ENCODE results near the gene NRXN2.
"Not testable (repeated sequence)": the region's sequence is repeated elsewhere in the genome, so short reads cannot be mapped to it uniquely, and the experiment has no call there.

Gene NRXN2

GRCh38 chr11:64571410-64572091 is 151.4 kb downstream of the NRXN2 start:
- no peak for DNase-seq

GRCh38 chr11:64571050-64571409 is 152.0 kb downstream of the NRXN2 start:
- DNase-seq = no peak

GRCh38 chr11:64570341-64570740 is 152.7 kb downstream of the NRXN2 start:
- no peak for DNase-seq

GRCh38 chr11:64569300-64569970 is 153.6 kb downstream of the NRXN2 start:
- no peak for DNase-seq

GRCh38 chr11:64568584-64569140 is 154.3 kb downstream of the NRXN2 start:
- no peak for DNase-seq

GRCh38 chr11:64568041-64568571 is 154.9 kb downstream of the NRXN2 start:
- no peak for DNase-seq

- DNase-seq = peak in 2 of 58 donors; percentile 18 to 34
Observed at GRCh38 chr11:64566915-64567891, 155.8 kb downstream of the NRXN2 start.

GRCh38 chr11:64566042-64566914 is 156.7 kb downstream of the NRXN2 start:
- peak in 7 of 58 donors; percentile 14 to 38 (median 17) for DNase-seq

- no peak for DNase-seq
Observed at GRCh38 chr11:64564947-64565889, 157.8 kb downstream of the NRXN2 start.

GRCh38 chr11:64564419-64564818 is 158.6 kb downstream of the NRXN2 start:
- DNase-seq = no peak

- no peak for DNase-seq
Observed at GRCh38 chr11:64563966-64564365, 159.0 kb downstream of the NRXN2 start.

GRCh38 chr11:64562723-64563351 is 160.2 kb downstream of the NRXN2 start:
- DNase-seq = no peak

GRCh38 chr11:64561984-64562722 is 160.8 kb downstream of the NRXN2 start:
- DNase-seq = no peak

- not testable (repeated sequence) for DNase-seq
Observed at GRCh38 chr11:64561429-64561828, 161.6 kb downstream of the NRXN2 start.

- DNase-seq = no peak
Observed at GRCh38 chr11:64560941-64561340, 162.1 kb downstream of the NRXN2 start.

GRCh38 chr11:64560139-64560771 is 162.7 kb downstream of the NRXN2 start:
- DNase-seq = no peak
